GM12801 (cell line): ENCODE measurements around the gene LGR6.

Experiments
- TF ChIP-seq, protein P1 (sequence below): IDR thresholded peaks from one replicate; pipeline ENCODE4 v1.5.1; 2011; ENCODE audit warnings: control low read depth; ENCODE audit not compliant: insufficient read length; ENCODE audit errors: extremely low read depth

The LGR6 gene

DNA sequence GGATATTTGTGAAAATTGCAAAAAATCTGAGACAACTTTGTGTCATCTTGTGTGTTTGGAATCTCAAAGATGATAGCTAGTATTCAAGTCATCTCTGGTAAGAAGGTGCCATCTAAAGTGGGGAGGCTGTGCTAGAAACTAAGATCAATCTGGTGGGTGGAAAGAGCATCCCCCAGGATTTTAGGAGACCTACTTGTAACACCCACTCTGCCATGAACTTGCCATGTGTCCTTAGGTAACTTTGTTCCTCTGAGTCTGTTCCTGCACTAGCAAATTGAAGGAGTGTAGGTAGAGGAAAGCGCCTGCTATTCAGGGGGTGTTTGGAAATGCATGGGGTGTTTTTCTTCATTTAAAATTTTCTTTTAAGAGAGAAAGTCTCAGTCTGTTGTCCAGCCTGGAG, 24.4 kb downstream of the LGR6 start:
- TF ChIP-seq, protein P1, sequence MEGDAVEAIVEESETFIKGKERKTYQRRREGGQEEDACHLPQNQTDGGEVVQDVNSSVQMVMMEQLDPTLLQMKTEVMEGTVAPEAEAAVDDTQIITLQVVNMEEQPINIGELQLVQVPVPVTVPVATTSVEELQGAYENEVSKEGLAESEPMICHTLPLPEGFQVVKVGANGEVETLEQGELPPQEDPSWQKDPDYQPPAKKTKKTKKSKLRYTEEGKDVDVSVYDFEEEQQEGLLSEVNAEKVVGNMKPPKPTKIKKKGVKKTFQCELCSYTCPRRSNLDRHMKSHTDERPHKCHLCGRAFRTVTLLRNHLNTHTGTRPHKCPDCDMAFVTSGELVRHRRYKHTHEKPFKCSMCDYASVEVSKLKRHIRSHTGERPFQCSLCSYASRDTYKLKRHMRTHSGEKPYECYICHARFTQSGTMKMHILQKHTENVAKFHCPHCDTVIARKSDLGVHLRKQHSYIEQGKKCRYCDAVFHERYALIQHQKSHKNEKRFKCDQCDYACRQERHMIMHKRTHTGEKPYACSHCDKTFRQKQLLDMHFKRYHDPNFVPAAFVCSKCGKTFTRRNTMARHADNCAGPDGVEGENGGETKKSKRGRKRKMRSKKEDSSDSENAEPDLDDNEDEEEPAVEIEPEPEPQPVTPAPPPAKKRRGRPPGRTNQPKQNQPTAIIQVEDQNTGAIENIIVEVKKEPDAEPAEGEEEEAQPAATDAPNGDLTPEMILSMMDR, result no peak

DNA sequence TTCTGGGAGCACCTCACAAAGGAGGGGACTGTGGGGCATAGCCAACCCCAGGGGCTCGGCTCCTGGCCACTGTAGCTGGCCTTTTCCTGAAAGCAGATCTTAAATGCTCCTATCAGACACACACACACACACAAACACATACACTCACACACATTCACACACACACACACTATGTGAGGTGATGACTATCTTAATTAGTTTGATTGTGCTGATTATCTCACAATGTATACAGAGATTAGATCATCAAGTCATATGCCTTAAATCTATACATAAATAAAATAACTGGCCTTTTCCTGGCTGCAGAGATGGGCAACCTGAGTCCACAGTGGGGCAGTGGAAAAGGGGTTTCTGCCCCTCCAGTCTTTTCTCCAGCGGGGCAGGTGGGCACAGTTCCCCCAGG, 27.1 kb downstream of the LGR6 start:
- TF ChIP-seq, protein P1, result no peak

DNA sequence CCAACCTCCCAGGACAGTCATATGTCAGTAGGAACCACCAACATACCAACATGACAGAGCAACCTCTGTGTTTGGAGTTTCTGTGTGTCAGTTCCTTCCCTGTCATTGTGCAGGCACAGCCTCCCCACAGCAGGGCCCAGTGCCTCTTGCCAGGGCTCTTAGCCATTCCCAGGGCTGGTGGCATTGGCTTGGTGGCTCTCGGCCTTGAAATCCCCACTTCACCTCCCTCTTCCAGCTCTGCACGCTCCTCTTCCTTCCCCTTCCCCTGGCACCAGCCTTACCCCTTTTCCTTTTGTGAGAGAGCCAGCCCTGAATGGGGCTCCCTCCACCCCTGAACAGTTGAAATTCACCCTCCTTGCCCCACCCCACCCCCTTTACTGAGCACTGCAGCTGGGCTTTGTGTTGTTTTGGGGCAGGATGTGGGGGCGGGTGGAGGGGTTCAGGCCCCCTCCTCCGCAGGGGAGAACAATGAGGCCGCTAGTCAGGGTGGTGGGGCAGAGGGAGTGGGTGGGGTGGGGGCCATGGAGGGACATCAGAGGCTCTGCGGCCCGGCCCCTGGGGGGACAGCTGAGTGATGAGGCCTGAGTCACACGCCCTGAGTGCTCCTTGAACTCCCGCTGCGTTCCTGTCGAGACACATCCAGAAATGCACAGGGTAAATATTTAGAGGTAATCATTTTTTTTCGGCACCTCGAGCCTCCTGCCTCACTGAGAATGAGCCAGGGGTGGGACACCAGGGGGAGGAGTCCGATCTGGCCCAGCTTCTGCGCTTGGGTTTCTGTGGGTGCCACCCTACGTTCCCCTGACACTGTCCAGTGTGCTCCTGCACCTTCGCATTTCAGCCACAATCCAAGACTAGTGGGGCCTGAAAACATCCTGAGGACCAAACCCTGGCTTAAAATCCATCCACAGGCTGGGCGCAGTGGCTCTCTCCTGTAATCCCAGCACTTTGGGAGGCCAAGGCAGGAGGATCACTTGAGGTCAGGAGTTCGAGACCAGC, 28.6 kb downstream of the LGR6 start:
- TF ChIP-seq, protein P1, result no peak

DNA sequence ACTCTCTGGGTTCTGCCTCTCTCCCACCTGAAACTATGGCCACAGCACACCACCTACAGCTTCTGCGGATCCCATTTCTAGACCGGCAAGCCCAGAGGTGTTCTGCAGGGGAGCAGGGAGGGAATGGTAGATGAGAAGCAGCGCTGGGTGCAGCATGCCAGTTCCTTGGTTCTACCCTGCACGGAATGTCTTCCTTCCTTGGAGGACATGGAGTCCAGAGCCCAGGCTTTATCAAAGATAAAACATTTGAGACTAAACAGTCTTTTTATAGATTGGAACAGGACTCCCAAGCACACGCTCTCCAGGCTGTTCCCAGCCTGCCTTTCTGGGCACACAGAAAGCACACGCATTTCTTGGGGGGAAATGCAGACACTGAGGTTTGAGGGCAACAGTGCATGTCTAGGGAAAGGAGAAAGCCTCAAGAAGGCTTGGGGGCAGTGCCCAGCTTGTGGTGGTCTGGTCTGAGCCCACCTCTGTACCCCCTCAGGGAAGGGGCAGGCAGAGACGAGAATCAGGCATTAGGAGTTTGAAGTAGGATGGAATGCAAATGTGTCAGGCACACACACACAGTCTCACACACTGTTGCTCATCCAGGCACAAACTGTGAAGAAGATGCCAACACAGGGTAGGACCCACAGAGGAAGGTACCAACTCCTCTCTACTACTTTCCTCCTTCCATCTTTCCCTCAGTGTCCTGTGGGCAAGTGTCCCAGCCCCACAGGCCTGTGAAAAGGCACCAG, 29.7 kb downstream of the LGR6 start:
- TF ChIP-seq, protein P1, result no peak

DNA sequence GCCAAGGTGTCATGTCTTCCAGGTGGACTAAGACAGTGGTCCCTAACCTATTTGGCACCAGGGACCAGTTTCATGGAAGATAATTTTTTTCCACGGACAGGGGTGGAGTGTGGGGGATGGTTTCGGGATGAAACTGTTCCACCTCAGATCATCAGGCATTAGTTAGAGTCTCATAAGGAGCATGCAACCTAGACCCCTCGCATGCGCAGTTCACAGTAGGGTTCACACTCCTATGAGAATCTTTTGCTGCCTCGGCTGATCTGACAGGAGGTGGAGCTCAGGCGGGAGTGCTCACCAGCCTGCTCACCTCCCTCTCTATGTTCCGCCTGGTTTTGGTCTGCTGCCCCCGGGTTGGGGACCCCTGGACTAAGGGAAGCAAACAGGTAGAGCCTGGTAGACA, 30.9 kb downstream of the LGR6 start:
- TF ChIP-seq, protein P1, result no peak

DNA sequence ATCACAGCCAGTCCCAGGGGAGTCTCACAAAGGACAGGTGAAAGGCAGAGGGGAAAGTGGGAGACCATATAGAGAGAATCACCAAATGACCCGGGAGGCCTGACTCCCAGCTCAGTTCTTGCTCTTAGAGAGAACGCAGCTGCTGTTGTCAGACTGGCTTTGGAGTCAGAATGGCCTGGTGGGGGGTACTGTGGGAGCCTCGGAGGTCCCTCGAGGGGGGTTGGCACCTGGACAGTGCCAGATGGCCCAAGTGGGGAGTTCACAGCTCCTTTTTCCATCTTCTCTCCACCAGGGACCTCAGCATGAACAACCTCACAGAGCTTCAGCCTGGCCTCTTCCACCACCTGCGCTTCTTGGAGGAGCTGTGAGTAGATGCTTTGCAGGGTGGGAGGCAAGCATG, 31.5 kb downstream of the LGR6 start:
- TF ChIP-seq, protein P1, result no peak

DNA sequence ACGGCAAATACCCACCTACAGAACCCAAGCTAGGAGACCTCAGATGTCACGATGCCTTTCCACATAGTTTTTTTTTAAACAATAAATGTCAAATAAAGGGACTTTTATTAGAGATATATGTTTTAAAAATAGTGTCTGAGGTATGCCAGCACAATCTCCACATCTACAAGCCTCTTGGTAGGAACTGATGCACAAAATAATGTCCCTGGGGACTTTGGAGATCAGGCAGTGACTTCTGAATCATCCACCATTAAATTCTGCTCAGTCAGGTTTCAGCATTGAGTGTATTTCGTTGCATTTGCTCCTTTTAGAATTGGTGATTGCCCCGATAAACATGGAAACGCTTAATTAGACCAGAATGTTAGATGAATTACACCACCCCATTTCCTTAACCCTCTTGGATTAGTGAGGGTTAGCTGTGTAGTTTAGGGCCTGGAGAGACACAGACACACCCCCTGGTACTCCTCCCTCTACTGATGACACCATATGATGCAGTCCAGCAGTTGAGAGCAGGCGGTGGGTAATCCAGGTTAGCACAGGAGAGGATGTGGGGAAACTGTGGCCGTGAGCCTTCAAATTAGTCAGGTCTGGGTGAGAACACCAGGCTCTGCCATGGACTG, 33.6 kb downstream of the LGR6 start:
- TF ChIP-seq, protein P1, result no peak
